ENCODE results near the gene LSM5. TPM values are rescaled to one million over a fixed set of nuclear protein-coding genes. Genes with fewer than 3 reads are reported as not detected.

LSM5 gene
- total RNA-seq (2012; rRNA removed) (5.0 and 36.4 TPM in 2 replicates), polyA plus RNA-seq (2012; rRNA removed) (18.9 and 26.5 TPM in 2 replicates), Bru-seq, nascent RNA (percentile 66 among the genes with signal in this experiment), BruChase-seq, experiment 1, labeled RNA remaining after a 6-hour chase (percentile 76 among the genes with signal in this experiment), BruChase-seq, experiment 2, labeled RNA remaining after a 2-hour chase (percentile 68 among the genes with signal in this experiment)
- 1.0 and 1.3 TPM in 2 replicates for polyA plus RNA-seq (2012; cell fraction: cytosol; rRNA removed)
- polyA plus RNA-seq (2012; cell fraction: nucleus; rRNA removed; ENCODE audit: low replicate concordance), result 3.8 and 7.8 TPM in 2 replicates
- long read RNA-seq, transcript LSM5-208 (5 exons, 2,258 nt), result major isoform, 15 of 22 reads
- long read RNA-seq, partial matches to known transcripts, result 1 of 22 reads
- long read RNA-seq, other reads (novel, unspliced or antisense), result 3 of 22 reads

- Histone ChIP-seq H3K14ac (replicated peaks; ENCODE audit: low read depth, low read length) (peak within 1 kb of the TSS; percentile 95), H3K9me1 (ENCODE audit: insufficient read depth, low read length) (peaks cover 3% of the 10 kb centered on the region), H4K8ac (ENCODE audit: low read depth in 2 of 2, low read length in 2 of 2) (peak within 1 kb of the TSS; percentile 92 to 95), H2BK15ac (ENCODE audit: low read depth, low read length) (peak within 1 kb of the TSS; percentile 45; the same call in 1 of the 3 replicates), H3K4me3 (ENCODE audit: insufficient read depth, low read depth, low read length) (peak within 1 kb of the TSS; percentile 82), H3K18ac (ENCODE audit: low read depth, low read length) (peak within 1 kb of the TSS; percentile 11; the same call in 1 of the 2 replicates), H3K27ac (ENCODE audit: insufficient read depth, low read length) (peak within 1 kb of the TSS; percentile 88), H3K9me3 (ENCODE audit: control insufficient read depth, insufficient read depth, low read length) (no peaks in the 10 kb centered on the region), H3K36me3 (ENCODE audit: control insufficient read depth, insufficient read depth, low read length) (no peaks in the 10 kb centered on the region; the same call in 1 of the 2 replicates), H2BK20ac (ENCODE audit: low read depth, low read length) (peak within 1 kb of the TSS; percentile 4; the same call in 1 of the 2 replicates), H3K56ac (ENCODE audit: extremely low read depth, insufficient read depth, low read length) (peak within 1 kb of the TSS; percentile 95), H2AK9ac (replicated peaks; ENCODE audit: low read depth, low read length, poor library complexity) (peak within 1 kb of the TSS; percentile 70), H4K20me1 (ENCODE audit: insufficient read depth, low read length) (no peaks in the 10 kb centered on the region), H2AK5ac (ENCODE audit: low read depth, low read length) (peak within 1 kb of the TSS; percentile 81), H2BK5ac (ENCODE audit: low read depth, low read length, poor library complexity, severe bottlenecking) (peak within 1 kb of the TSS; percentile 91), H3K4ac (ENCODE audit: low read depth, low read length) (peak within 1 kb of the TSS; percentile 85), H4K5ac (ENCODE audit: low read depth, low read length) (peak within 1 kb of the TSS; percentile 80), H4K91ac (ENCODE audit: insufficient read depth, low read depth, low read length) (peak within 1 kb of the TSS; percentile 80), H3K4me2 (ENCODE audit: low read depth, low read length) (peak within 1 kb of the TSS; percentile 93), H3K27me3 (ENCODE audit: control insufficient read depth, insufficient read depth, low read length) (no peaks in the 10 kb centered on the region), H2AFZ (replicated peaks; ENCODE audit: low read length, poor library complexity) (peak within 1 kb of the TSS; percentile 99), H3K4me1 (ENCODE audit: control insufficient read depth, insufficient read depth, low read length) (peaks cover 4% of the 10 kb centered on the region; the same call in 1 of the 2 replicates), H2BK120ac (ENCODE audit: low read depth, low read length) (peak within 1 kb of the TSS; percentile 77), H3K23ac (ENCODE audit: low read depth, low read length) (peak within 1 kb of the TSS; percentile 94), H3K9ac (ENCODE audit: low read depth, low read length) (peak within 1 kb of the TSS; percentile 89), H3K79me1 (ENCODE audit: low read depth in 1 of 2, low read length in 2 of 2) (peaks cover 16 to 20% of the 10 kb centered on the region in 2 experiments)
- ChIA-PET POLR2A (ENCODE audit: unreplicated experiment) (no interaction called here), CTCF (interaction anchor here (0.7 to 1.3 kb wide), 3 partner anchors 11 to 1507 kb away, joined by 4 to 5 read pairs (median 5); no protein-coding TSS in a partner anchor)
- ATAC-seq (ENCODE audit: low read depth) (peak; percentile 81), DNase-seq (peak; percentile 95)
- no TSS peak for BruUV-seq (replicated peaks)
- in situ Hi-C loops (cut with MboI; ENCODE audit: low sequenced_read_pairs) (no loop called here), intact Hi-C loops (cut with micrococcal nuclease) (loop anchor here (1.0 to 2.0 kb wide), 3 partner anchors 97 to 273 kb away; no protein-coding TSS in a partner anchor), dilution Hi-C loops (cut with HindIII; ENCODE audit: low sequenced_read_pairs, unreplicated experiment) (no loop called here)
- 0% methylated on average over 16 of the region's 38 CpGs; no CpG with 5 or more reads in 1 of the 2 experiments for WGBS, 2 experiments (ENCODE audit: extremely low coverage in 2 of 2, insufficient read length in 1 of 2)
- no peak for TF ChIP-seq RAD21 (IDR thresholded peaks at IDR 0.05; ENCODE audit: low read length)
- TF ChIP-seq POLR2A (IDR thresholded peaks at IDR 0.05; ENCODE audit: low read depth, low read length), result peak; percentile 48; the same call in 1 of the 2 replicates
- TF ChIP-seq MAFK (IDR thresholded peaks at IDR 0.05; ENCODE audit: low read depth, low read length), result peak; percentile 60; the same call in 1 of the 2 replicates
- peak; percentile 38; the same call in 1 of the 2 replicates for TF ChIP-seq ELK1 (IDR thresholded peaks at IDR 0.05; ENCODE audit: borderline replicate concordance, low read depth, low read length)
- no peak for TF ChIP-seq CEBPB (IDR thresholded peaks at IDR 0.05; ENCODE audit: low read depth, low read length)
- TF ChIP-seq BHLHE40 (IDR thresholded peaks at IDR 0.05; ENCODE audit: low read depth, low read length), result peak; percentile 75
- TF ChIP-seq NFE2L2 (IDR thresholded peaks at IDR 0.05; ENCODE audit: low read depth, low read length), result 0 out of 2 replicates have a peak, but pooled peaks have one; percentile 5
- TF ChIP-seq MAZ (IDR thresholded peaks at IDR 0.05; ENCODE audit: borderline replicate concordance, low read depth, low read length), result peak; percentile 49; the same call in 1 of the 2 replicates
- TF ChIP-seq MXI1 (IDR thresholded peaks at IDR 0.05; ENCODE audit: borderline replicate concordance, low read depth, low read length), result peak; percentile 97
- no peak for TF ChIP-seq RCOR1 (IDR thresholded peaks at IDR 0.05; ENCODE audit: insufficient replicate concordance, low read length)
- no peak for TF ChIP-seq CTCF (conservative IDR thresholded peaks at IDR 0.05; ENCODE audit: low read depth, low read length)
- TF ChIP-seq RFX5 (IDR thresholded peaks at IDR 0.05; ENCODE audit: low read depth, low read length), result 0 out of 2 replicates have a peak, but pooled peaks have one; percentile 10
- TF ChIP-seq CHD1 (IDR thresholded peaks at IDR 0.05; ENCODE audit: low read depth, low read length), result no peak; the same call in 1 of the 2 replicates
Observed at GRCh38 chr7:32490127-32490796, at the start of gene LSM5. LSM5 (minus strand) TSS chr7:32490380; CDS start chr7:32490365, 15 bp downstream.
